ENCODE results near the gene ICA1L. TPM values are rescaled to one million over a fixed set of nuclear protein-coding genes. Genes with fewer than 3 reads are reported as not detected.

Gene ICA1L
- total and polyA plus RNA-seq, 7 donors, result 0.65 to 5.5 (median 5.0) TPM

GRCh38 chr2:202885190-202885589, 13.6 kb upstream of the ICA1L start:
- WGBS, 3 donors, result 60 to 71% (median 63%) methylated on average over 7 of the region's 7 CpGs
- TF ChIP-seq, protein P1, sequence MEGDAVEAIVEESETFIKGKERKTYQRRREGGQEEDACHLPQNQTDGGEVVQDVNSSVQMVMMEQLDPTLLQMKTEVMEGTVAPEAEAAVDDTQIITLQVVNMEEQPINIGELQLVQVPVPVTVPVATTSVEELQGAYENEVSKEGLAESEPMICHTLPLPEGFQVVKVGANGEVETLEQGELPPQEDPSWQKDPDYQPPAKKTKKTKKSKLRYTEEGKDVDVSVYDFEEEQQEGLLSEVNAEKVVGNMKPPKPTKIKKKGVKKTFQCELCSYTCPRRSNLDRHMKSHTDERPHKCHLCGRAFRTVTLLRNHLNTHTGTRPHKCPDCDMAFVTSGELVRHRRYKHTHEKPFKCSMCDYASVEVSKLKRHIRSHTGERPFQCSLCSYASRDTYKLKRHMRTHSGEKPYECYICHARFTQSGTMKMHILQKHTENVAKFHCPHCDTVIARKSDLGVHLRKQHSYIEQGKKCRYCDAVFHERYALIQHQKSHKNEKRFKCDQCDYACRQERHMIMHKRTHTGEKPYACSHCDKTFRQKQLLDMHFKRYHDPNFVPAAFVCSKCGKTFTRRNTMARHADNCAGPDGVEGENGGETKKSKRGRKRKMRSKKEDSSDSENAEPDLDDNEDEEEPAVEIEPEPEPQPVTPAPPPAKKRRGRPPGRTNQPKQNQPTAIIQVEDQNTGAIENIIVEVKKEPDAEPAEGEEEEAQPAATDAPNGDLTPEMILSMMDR (IDR thresholded peaks at IDR 0.05), result no peak
- H3K27ac ChIP-seq, result no peak overlapping the region
- H3K36me3 ChIP-seq (ENCODE audit: insufficient read depth in 1 of 2, low read depth in 1 of 2), result peaks cover 0 to 89% of the 10 kb centered on the region in 2 donors
- intact Hi-C loops (cut with DNase I), result no loop called here
- H3K27me3 ChIP-seq (ENCODE audit: insufficient read depth in 3 of 3, low read length in 2 of 3), result no peaks in the 10 kb centered on the region
- peak; percentile 47 to 62 (median 56) for ATAC-seq
- DNase-seq, result no peak
- no peaks in the 10 kb centered on the region for H3K9me3 ChIP-seq
- no peak overlapping the region for H3K4me3 ChIP-seq
- no peaks in the 10 kb centered on the region for H3K4me1 ChIP-seq

GRCh38 chr2:202883987-202884675, 12.6 kb upstream of the ICA1L start:
- intact Hi-C loops (cut with DNase I), result no loop called here
- ATAC-seq (no peak), DNase-seq (no peak)
- Histone ChIP-seq H3K27ac (no peak overlapping the region), H3K36me3 (ENCODE audit: insufficient read depth in 1 of 2, low read depth in 1 of 2) (peaks cover 0 to 89% of the 10 kb centered on the region in 2 donors), H3K9me3 (no peaks in the 10 kb centered on the region), H3K4me3 (no peak overlapping the region), H3K27me3 (ENCODE audit: insufficient read depth in 3 of 3, low read length in 2 of 3) (no peaks in the 10 kb centered on the region), H3K4me1 (no peaks in the 10 kb centered on the region)
- WGBS, 3 donors, result 79 to 93% (median 88%) methylated on average over 5 of the region's 5 CpGs
- TF ChIP-seq, protein P1 (IDR thresholded peaks at IDR 0.05), result no peak

DNA sequence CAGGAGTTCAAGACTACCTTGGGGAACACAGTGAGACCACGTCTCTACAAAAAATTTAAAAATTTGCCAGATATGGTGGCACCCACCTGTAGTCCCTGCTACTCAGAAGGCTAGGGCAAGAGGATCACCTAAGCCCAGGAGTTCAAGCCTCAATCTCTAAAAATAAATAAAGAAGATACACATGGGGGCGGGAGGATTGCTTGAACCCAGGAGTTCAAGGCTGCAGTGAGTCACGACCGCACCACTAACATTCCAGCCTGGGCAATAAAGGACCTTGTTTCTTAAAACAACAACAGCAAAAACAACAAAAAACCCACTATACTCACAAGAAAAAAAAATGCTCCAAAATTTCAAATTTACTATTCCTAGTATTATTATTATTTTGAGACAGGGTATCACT, 10.0 kb upstream of the ICA1L start:
- H3K27ac ChIP-seq, result no peak overlapping the region
- no peaks in the 10 kb centered on the region for H3K27me3 ChIP-seq (ENCODE audit: insufficient read depth in 3 of 3, low read length in 2 of 3)
- 93 to 98% (median 94%) methylated on average over 4 of the region's 4 CpGs for WGBS, 3 donors
- no peaks in the 10 kb centered on the region for H3K4me1 ChIP-seq
- H3K4me3 ChIP-seq, result no peak overlapping the region
- H3K9me3 ChIP-seq, result no peaks in the 10 kb centered on the region
- intact Hi-C loops (cut with DNase I), result no loop called here
- H3K36me3 ChIP-seq (ENCODE audit: insufficient read depth in 1 of 2, low read depth in 1 of 2), result peaks cover 0 to 82% of the 10 kb centered on the region in 2 donors
- no peak for ATAC-seq
- no peak for DNase-seq
- TF ChIP-seq, protein P1 (IDR thresholded peaks at IDR 0.05), result no peak

DNA sequence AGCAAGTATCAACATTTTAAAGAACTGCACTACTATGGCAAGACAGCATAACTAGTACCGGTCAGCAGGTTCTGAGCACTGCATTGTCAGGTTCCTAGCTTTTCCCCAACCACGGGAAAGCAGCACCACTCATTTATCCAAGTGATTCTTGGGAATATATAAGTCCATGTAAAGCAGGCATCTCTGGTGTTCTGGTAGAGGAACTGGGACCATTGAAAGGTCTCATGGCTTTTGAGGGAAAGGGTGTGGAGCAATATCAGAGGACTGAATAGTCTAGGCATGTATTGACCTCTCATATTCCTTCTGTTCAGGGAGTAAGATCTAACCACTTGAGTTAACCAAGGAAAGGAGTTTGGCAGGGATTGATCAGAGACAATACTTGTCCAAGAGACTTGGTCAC, 6.1 kb upstream of the ICA1L start:
- WGBS, 3 donors, result 95 to 98% (median 98%) methylated on average over 2 of the region's 2 CpGs
- H3K9me3 ChIP-seq, result no peaks in the 10 kb centered on the region
- H3K4me1 ChIP-seq, result no peaks in the 10 kb centered on the region
- H3K27ac ChIP-seq, result no peak overlapping the region
- ATAC-seq, result no peak
- H3K4me3 ChIP-seq, result no peak overlapping the region
- no peaks in the 10 kb centered on the region for H3K27me3 ChIP-seq (ENCODE audit: insufficient read depth in 3 of 3, low read length in 2 of 3)
- intact Hi-C loops (cut with DNase I), result loop anchor here in 1 of 2 donors (10.0 kb wide), 1 partner anchor 293 kb away; no protein-coding TSS in a partner anchor
- DNase-seq, result no peak
- peaks cover 0 to 52% of the 10 kb centered on the region in 2 donors for H3K36me3 ChIP-seq (ENCODE audit: insufficient read depth in 1 of 2, low read depth in 1 of 2)
- TF ChIP-seq, protein P1 (IDR thresholded peaks at IDR 0.05), result no peak

All from psoas muscle (tissue), 8 donors.